Left colon (tissue), 2 donors: ENCODE data around the gene EXOC3L4. TPM values are rescaled to one million over a fixed set of nuclear protein-coding genes. Genes with fewer than 3 reads are reported as not detected.
A peak's percentile ranks its signal among the peaks of the same experiment; 100 is the strongest.
"Not testable (repeated sequence)": the region's sequence is repeated elsewhere in the genome, so short reads cannot be mapped to it uniquely, and the experiment has no call there.

Source experiments
- ATAC-seq: fragments of 200-7000 bp; cut with Tn5 transposase; one replicate; pipeline ENCODE4 v1.9.1; 2020; ENCODE audit warnings: mild to moderate bottlenecking, moderate library complexity
- DNase-seq, 2 donors: peaks; one replicate each; pipeline ENCODE4 v3.0.0-alpha.2; 2020
- intact Hi-C, 2 donors: fragments of 100-400 bp; cut with DNase I in 1 of 2; cut with micrococcal nuclease in 1 of 2; formaldehyde crosslinking; loops; one replicate each; pipeline versions ENCODE4 v1.11.2 to v1.14.0; 2022; cut with DNase I, micrococcal nuclease
- long read RNA-seq: library from polyadenylated mRNA; unstranded; transcript quantifications from one replicate; pipeline ENCODE4 v2.0.0, GENCODE V29; 2021
- total RNA-seq, 2 donors: library from RNA; stranded (reverse); fragmentation: NEBNext Ultra II Directional; extraction: Animal tissue kit (Norgen Biotek cat#: 25700); gene quantifications; one replicate each; pipeline ENCODE4 v1.2.1, GENCODE V29; 2021
- donor health status: DM: no; HTN: no; CAD: no.
- donor health status: DM: yes; HTN: yes; CAD: no.

The EXOC3L4 gene
- total RNA-seq, result 10 to 100 TPM; 13.5 to 27.4 TPM
- long read RNA-seq, partial matches to known transcripts, result 8 of 33 reads
- long read RNA-seq, other reads (novel, unspliced or antisense), result 25 of 33 reads

DNA sequence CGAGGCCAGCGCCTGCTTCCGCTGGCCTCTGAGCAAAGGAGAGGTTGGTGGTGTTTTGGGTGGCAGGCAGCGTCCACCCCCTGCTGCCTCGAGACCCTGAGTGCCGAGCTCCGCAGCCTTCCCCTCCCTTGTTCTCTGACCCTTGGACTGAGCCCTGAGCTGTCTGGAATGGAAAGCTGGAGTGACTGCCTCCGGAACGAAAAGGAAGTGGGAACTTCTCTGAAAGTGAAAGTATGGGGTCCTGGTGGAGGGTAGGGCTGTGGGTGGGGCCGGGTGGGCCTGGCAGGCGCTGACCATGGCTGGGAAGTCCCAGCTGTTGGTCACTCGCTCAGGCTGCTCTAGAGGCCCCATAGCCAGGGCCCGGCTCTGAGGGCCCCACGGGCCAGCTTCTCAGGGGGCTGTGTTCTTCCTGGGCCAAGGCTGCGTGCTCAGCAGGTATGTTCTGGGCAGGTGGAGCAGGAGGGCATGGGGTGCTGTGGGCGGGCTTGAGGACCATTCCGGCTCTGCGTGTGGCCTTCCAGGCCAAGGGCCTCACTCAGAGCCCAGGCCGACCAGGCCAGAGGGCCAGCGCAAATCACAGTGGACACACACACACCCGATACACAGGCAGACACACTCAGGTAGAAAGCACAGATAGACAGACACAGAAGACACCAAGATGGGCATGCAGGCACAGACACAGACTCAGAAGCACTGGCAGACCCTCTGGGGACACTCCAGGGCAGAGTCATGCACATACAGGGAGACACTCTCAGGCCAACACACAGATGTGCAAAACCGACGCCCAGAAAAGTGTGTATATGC lies at the start of gene EXOC3L4:
TSS of gene EXOC3L4 (plus strand) at position 320 of the 804 bp plus-strand sequence. CDS start 5,495 bp downstream, outside the sequence.
- peak; percentile 79 for ATAC-seq
- intact Hi-C loops, result no loop called here
- DNase-seq, result peak; percentile 58 to 78

DNA sequence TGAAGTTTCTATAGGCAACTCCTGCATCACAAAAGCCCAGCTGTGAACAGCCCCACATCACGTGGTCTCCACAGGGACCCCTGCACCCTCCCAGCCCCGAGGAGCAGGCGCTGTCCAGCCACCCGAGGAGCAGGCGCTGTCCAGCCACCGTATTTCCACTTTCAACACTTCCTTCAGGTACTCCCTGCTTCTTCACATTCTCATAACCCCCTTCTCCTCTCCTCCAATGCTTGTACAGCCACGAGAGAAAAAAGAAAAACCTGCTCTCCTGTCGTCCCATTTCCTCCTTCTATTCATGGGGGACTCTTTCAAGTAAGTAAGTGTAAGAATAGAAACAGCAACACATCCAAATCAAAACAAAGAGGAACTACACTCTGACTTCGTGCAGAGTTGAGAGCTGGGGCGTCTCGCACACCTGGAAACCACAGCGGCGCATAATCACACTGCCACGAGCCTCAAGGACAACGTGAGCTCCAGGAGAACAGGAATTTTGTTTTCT lies 49.1 kb upstream of the EXOC3L4 start:
- no peak for DNase-seq
- intact Hi-C loops, result no loop called here
- no peak for ATAC-seq

DNA sequence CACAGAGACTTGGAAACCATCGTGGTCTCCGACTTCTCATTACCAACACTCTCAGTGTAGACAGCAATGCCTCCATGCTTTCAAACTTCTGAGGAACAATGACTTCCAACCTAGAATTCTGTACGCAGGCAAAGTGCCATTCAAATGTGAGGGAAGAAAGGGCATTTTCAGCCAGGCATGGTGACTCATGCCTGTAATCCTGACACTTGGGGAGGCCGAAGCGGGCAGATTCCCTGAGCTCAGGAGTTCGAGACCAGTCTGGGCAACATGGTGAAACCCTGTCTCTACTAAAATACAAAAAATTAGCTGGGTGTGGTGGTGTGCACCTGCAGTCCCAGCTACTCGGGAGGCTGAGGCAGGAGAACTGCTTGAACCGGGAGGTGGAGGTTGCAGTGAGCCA lies 47.1 kb upstream of the EXOC3L4 start:
- intact Hi-C loops, DNase-seq, ATAC-seq: not testable (repeated sequence)

DNA sequence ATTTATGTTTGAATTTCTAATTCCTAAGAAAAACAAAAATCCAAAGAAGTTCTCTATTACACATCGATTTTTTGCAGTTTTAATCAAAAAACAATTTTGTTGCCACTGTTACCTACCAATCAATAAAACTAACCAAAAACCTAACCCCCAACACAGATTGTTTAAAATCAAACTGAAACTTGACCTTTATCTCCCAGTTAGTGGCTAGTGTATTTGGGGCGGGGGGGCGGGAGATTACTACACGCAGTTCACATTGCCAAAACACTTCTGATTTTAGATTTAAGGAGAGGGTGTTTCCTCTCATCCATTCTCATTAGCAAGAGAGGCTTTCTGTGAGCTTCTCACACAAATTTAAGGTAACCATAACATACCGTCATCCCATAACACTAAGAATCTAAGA lies 43.6 kb upstream of the EXOC3L4 start:
- ATAC-seq (no peak), DNase-seq (no peak)
- intact Hi-C loops, result no loop called here

DNA sequence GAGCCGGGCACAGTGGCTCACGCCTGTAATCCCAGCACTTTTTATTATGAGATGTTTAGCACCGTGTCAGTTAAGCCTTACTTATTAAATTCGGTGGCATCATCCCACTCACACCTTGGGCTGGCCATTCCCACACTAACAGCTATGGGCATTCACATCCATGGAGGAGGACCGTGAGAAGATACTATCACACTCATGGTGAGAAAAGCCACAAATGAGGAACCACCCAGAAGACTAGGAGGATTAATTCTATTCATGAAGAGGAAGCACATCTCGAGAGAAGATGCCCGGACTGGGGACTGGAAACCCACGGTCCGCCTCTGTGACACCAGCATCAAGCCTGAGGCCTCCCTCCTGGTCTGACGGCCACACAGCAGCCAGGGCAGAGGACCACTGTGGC lies 42.1 kb upstream of the EXOC3L4 start:
- ATAC-seq (no peak), DNase-seq (no peak)
- intact Hi-C loops, result no loop called here

DNA sequence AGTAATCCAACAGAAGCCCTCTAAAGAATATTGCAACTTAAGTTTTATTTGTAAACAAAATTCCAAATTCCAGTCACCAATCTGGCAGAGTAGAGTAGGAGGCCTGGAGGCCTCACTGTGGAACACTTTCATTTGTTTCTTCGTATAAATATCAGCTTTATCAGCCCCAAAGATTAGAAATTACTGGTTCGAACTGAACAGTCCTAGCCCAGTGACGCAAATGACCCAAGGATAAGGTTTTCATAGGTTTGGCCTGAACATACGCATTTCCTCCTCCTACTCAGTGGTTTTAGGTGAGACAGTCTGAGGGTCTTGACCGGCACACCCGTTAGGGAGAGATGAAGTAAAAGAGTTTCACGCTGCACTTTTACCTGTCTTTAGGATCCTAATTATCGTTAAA lies 38.8 kb upstream of the EXOC3L4 start:
- ATAC-seq (no peak), DNase-seq (no peak)
- intact Hi-C loops, result no loop called here

DNA sequence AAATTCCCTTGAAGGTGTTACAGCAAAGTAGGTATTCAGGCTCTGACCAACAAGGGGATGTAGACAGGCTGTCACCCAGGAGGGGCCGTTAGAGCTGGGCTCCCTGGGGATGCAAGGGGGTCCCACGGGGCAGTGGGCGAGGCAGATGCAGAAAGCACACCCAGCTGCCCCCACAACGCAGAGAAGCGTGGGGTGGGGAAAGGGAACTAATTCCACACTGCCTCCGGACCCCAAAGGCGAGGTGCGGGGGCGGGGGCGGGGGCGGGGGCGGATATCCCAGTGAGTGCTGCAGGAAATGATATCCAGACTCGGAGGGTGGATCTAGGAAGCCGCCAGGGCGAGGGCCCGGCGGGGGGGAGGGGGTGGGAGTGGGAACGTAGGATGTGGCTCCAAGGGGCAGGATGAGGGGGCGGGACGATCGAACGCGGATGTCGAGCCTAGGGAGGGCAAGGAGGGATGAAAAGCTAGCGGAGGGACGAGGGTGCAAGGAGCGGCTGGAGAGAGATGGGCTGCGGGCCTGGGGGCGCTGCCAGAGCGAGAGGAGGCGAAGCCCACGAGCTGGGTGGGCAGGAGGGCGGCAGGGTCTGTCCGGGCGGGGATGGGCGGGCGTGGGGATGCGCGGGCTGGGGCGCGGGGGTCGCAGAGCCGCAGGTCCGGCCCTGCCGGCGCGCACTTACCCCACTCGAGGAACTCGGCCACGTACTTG lies 38.0 kb upstream of the EXOC3L4 start:
- peak; percentile 82 to 83 for DNase-seq
- intact Hi-C loops, result no loop called here
- ATAC-seq, result peak; percentile 46

DNA sequence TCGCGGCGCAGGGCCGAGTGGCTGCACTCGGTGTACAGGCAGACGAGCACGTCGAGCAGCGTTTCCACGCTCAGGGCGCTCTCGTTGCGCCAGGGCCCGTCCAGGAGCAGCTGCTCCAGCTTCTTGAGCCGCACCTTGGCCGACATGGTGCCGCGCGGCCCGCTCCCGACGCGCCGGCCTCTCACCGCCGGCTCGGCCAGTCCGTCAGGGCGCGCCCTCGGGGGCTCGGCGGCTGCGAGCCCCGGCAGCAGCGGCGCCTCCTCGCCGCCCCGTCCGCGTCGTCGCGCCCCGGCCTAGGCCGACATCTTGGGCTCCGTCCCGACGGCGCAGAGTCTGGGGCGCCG lies 37.5 kb upstream of the EXOC3L4 start:
- intact Hi-C loops, result no loop called here
- DNase-seq, result peak in 1 of 2 donors; percentile 46
- ATAC-seq, result peak; percentile 21

DNA sequence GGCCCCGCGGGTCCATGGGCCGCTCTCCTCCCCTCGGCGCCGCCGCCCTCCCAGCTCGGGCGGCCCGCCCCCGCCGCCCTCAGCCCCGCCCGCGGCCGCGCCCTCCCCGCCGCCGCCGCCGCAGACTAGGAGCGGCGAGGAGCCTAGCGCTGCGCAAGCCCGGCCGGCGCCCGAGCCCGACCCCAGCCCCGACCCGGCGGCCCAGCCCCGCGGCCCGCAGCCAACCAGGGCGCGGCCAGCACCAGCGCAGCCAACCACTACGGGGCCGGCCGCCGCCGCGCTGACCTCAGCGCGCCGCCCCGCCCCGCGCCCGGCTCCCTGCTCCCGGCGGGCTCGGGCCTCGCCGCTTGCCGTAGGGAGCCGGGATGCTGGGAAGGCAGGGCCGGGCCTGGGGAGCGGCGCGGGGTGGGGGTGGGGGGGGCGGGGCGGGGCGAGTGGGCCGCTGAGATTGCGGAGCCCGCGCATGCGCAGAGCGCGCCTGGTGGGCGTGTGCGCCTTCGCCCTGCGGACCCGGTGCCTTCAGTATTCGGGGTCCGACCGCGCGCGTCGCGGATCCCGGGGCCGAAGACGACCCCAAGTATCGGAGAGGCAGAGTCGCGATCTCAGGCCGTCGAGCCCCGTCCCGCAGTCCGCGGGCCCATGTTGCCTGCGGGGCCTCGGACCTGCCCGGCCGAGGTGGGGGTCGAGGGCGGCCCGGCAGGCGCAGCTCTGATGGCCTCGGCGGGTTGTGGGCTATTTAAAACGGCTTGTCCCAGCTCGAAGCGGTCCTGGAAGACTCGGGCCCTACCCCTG lies 37.0 kb upstream of the EXOC3L4 start, which contains the start of gene CDC42BPB:
TSS of gene CDC42BPB (minus strand) at position 178 of the 792 bp plus-strand sequence. CDS start 376 bp downstream, outside the sequence.
- intact Hi-C loops, result no loop called here
- DNase-seq (peak; percentile 86 to 87), ATAC-seq (peak; percentile 85)

DNA sequence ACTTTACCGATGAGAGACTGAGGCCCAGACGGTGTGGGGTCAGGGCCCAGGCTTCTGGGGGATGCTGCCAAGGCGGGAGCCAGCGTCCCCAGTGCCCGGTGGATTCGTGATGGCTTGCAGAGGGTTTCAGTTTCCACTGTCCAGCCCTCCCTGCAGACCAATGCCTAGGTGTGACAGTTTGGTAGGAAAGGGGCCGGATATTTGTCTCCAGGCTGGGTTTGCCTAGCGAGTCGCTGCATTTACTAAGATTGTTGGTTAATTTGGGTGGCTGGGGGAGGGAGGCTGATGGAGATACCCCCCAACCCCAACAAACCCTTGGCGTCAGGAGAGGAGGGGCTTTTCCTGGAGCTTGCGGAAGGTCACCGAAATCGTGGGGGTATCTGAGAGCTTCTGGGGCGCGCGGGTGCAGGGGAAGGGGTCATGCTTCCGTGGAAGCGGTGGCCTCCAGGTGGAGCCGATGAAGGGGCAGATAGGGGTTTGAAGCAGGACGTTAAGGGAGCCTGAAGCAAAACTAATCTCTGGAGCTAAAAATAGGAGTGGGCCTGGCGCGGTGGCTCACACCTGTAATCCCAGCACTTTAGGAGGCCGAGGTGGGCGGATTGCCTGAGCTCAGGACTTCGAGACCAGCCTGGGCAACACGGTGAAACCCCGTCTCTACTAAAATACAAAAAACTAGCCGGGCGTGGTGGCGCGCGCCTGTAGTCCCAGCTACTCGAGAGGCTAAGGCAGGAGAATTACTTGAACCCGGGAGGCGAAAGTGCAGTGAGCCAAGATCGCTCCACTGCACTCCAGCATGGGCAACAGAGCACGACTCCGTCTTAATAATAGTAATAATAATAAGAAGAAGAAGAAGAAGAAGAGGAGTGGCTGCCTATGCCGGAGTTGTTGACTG lies 36.1 kb upstream of the EXOC3L4 start:
- DNase-seq (no peak), ATAC-seq (peak; percentile 12)
- intact Hi-C loops, result no loop called here

DNA sequence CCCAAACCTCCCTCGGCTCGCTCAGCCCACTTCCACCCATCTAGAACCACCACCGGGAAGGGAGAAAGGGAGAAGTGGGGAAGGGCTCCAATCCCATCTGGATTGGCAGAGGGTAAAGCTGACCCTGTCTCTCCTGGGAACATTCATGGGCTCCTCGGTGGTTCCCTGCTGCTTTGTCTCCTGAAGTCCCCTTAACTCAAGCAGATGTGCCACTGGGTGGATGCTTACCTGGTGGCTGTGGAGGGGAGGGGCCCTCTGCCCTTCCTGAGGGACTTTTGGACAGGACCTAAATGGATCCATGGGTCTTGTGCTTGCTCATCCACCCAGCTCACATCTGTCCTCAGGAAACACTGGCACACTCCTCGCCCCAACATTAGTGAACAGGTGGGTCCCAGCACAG lies 35.0 kb upstream of the EXOC3L4 start:
- intact Hi-C loops, result no loop called here
- no peak for DNase-seq
- no peak for ATAC-seq

DNA sequence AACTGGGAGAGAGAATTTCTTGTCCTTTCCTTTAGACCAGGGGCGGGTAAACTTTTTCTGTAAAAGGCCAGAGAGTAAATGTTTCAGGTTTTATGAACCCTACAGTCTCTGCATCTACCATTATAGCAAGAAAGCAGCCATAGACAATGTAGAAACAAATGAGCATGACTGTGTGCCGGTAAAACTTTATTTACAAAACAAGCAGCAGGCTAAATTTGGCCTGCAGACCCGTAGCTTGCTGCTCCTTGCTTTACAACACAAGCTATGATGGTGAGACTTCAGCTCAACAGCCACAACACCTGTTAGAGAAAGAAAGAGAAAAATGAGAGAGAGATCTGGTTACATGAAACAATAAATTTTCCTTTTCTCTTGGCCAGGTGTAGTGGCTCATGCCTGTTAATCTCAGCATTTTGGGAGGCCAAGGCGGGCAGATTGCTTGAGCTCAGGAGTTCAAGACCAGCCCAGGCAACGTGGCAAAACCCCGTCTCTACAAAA lies 33.0 kb upstream of the EXOC3L4 start:
- no peak for DNase-seq
- no peak for ATAC-seq
- intact Hi-C loops, result no loop called here

DNA sequence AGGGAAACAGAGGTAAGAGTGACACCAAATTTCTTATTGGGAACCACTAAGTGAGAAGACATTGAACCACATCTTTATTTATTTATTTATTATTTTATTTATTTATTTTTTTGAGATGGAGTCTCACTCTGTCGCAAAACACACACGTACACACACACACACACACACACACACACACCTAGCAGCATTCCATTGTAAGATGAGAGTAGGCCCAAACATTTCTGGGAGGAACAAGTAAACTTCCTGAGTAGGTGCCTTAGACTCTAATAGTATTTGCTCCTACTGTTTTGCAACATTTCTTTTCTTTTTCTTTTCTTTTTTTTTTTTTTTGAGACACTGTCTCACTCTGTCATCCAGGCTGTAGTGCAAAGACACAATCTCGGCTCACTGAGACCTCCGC lies 30.1 kb upstream of the EXOC3L4 start:
- intact Hi-C loops, result no loop called here
- DNase-seq (no peak), ATAC-seq (no peak)

DNA sequence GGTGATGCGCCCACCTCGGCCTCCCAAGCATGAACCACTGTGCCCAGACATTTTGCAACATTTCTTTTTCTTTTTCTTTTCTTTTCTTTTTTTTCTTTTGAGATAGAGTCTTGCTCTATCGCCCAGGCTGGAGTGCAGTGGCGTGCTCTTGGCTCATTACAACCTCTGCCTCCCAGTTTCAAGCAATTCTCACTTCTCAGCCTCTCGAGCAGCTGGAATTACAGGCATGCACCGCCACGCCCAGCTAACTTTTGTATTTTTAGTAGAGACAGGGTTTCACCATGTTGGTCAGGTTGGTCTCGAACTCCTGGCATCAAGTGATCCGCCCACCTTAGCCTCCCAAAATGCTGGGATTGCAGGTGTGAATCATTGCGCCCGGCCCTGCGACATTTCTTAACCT lies 29.5 kb upstream of the EXOC3L4 start:
- intact Hi-C loops, result no loop called here
- no peak for DNase-seq
- ATAC-seq, result no peak

DNA sequence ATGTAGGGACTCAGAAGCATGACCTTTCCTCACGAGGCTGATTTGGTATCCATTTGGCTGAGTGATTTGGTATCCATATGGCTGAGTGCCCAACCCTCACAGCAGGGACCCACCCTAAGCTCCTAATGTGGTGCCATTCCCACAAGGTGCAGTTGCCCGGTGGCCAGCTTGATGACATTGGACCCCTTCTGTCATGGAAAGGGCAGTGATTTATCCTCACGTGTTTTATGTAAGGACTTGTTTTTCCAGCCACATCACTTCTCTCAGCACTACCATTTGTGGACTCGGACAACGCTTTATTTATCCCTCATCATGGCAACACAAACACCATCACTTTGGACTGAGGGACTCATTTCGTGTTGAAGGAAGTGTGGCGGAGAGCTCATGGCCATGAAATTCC lies 28.7 kb upstream of the EXOC3L4 start:
- intact Hi-C loops, result no loop called here
- no peak for ATAC-seq
- DNase-seq, result no peak

DNA sequence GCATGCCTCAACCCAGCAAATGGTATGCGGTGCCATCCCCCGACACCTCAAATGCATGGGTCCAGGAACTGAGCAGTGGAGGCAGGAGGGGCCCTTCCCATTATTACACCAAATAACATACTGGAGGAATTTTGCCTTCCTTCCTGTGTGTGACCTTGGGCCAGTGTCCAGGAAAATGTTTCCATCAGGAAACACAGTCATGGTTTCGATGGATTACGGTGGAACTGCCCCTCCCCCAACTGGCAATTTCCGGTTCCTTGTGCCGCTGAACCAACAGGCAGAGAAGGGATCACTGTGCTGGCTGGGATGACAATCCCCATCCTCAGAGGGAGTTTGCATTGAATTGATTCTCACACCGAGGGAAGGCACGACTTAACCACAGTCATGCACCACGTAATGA lies 28.1 kb upstream of the EXOC3L4 start:
- DNase-seq, result peak in 1 of 2 donors; percentile 37
- ATAC-seq, result no peak
- intact Hi-C loops, result no loop called here

DNA sequence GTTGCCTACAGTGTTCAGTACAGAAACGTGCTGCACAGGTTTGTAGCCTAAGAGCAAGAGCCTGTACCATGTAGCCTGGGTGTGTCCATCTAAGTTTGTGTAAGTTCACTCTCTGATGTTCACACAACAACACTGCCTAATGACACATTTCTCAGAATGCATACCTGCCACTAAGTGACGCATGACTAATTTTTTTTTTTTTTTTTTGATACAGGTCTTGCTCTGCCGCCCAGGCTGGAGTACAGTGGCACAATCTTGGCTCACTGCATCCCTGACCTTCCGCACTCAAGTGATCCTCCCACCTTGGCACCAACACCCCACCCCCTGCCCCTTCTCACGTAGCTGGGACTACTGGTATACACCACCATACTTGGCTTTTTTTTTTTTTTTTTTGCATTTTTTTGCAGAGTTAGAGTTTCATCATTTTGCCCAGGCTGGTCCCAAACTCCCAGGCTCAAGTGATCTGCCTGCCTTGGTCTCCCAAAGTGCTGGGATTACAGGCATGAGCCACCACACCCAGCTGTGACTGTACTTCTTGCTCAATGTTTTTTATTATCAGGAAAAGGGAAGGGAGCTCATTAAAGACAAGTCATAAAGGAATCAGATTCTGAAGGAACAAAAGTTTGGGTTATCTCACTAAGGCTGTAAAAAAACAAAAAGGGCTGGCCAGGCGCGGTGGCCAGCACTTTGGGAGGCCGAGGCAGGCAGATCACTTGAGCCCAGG lies 27.1 kb upstream of the EXOC3L4 start:
- DNase-seq, result peak in 1 of 2 donors; percentile 67
- ATAC-seq, result peak; percentile 74

More for the DNA sequence above, 27.1 kb upstream of the EXOC3L4 start:
- intact Hi-C loops, result no loop called here
